GM12878 (cell line): ENCODE measurements around the gene TRPM3. TPM values are rescaled to one million over a fixed set of nuclear protein-coding genes. Genes with fewer than 3 reads are reported as not detected.

Experiments used
- ATAC-seq: fragments of 200-7000 bp; cut with Tn5 transposase; 3 replicates; pipeline ENCODE4 v1.9.1; 2020; ENCODE audit warnings: mild to moderate bottlenecking, moderate library complexity
- BruUV-seq: library from RNA; stranded (reverse); fragments of 400-500 nt; replicated peaks from 2 replicates; lab custom pipeline; 2021; lab: Mats Ljungman, UMichigan
- CTCF ChIA-PET: fragments of 300-600 bp; sonication (Branson Sonifier 250); formaldehyde crosslinking; extraction: SDS; loops from one replicate; lab custom pipeline; 2021; ENCODE audit warnings: inconsistent platforms; lab: Yijun Ruan, JAX
- POLR2A ChIA-PET: fragments of 350-600 bp; formaldehyde crosslinking; extraction: SDS; loops from one replicate; lab custom pipeline; 2021; ENCODE audit warnings: inconsistent platforms; lab: Charles Lee
- RAD21 ChIA-PET: fragments of 300-600 bp; sonication (Branson Sonifier 250); formaldehyde crosslinking; loops from one replicate; lab custom pipeline; 2023; ENCODE audit warnings: antibody characterized with exemption; ENCODE audit not compliant: unreplicated experiment; lab: Charles Lee
- SMC1A ChIA-PET: fragments of 300-600 bp; sonication (Branson Sonifier 250); formaldehyde crosslinking; loops from one replicate; lab custom pipeline; 2023; ENCODE audit not compliant: unreplicated experiment, uncharacterized antibody; lab: Charles Lee
- DNase-seq: peaks from one replicate; pipeline ENCODE4 v3.0.0-alpha.2; 2011; ENCODE audit warnings: low read depth, low spot score
- FAIRE-seq: peaks from 3 replicates; lab custom pipeline; 2011; peaks lifted over from hg19 to GRCh38; lab: Jason Lieb, UNC
- H2AFZ ChIP-seq: 2 replicates; pipeline ENCODE4 v1.6.0; 2011; ENCODE audit warnings: low read depth, low read length, control low read depth; ENCODE audit not compliant: control insufficient read depth
- H3K27ac ChIP-seq: 2 replicates; pipeline ENCODE4 v1.5.1; 2011; ENCODE audit warnings: control low read depth; ENCODE audit not compliant: control insufficient read depth, insufficient read depth
- H3K27me3 ChIP-seq, 2 experiments: replicated peaks in 1 of 2; 2 replicates each; pipeline versions ENCODE4 v1.6.0 to v1.6.1; 2011; ENCODE audit warnings: low read length in 1 of 2; ENCODE audit not compliant: control insufficient read depth in 2 of 2, insufficient read depth in 2 of 2
- H3K36me3 ChIP-seq, 2 experiments: 2 replicates each; pipeline ENCODE4 v1.5.1; 2011; ENCODE audit warnings: low read length in 1 of 2; ENCODE audit not compliant: control insufficient read depth in 2 of 2, insufficient read depth in 2 of 2
- H3K4me1 ChIP-seq: 2 replicates; pipeline ENCODE4 v1.6.1; 2011; ENCODE audit warnings: mild to moderate bottlenecking, low read length, moderate library complexity, mixed read lengths; ENCODE audit not compliant: control insufficient read depth, insufficient read depth
- H3K4me2 ChIP-seq: 2 replicates; pipeline ENCODE4 v1.6.0; 2011; ENCODE audit warnings: control low read depth; ENCODE audit not compliant: control insufficient read depth, insufficient read depth
- H3K4me3 ChIP-seq: fragments of 200-600 bp; sonication (generic); 2 replicates; pipeline ENCODE4 v1.5.1; 2016
- H3K79me2 ChIP-seq: 2 replicates; pipeline ENCODE4 v1.6.0; 2011; ENCODE audit warnings: low read length; ENCODE audit not compliant: control insufficient read depth, insufficient read depth
- H3K9ac ChIP-seq: 2 replicates; pipeline ENCODE4 v1.8.0; 2011; ENCODE audit warnings: low read length, control low read depth, mixed read lengths; ENCODE audit not compliant: control insufficient read depth, insufficient read depth
- H3K9me3 ChIP-seq: replicated peaks from 3 replicates; pipeline ENCODE4 v1.5.1; 2011; ENCODE audit warnings: mild to moderate bottlenecking, low read length; ENCODE audit not compliant: control insufficient read depth, insufficient read depth
- H4K20me1 ChIP-seq: 2 replicates; pipeline ENCODE4 v1.6.0; 2011; ENCODE audit not compliant: control insufficient read depth, insufficient read depth
- BMI1 ChIP-seq: fragments of 450-650 bp; IDR thresholded peaks from 2 replicates; pipeline ENCODE4 v1.6.1; 2016; ENCODE audit warnings: mild to moderate bottlenecking, moderate library complexity, borderline replicate concordance
- CREM ChIP-seq: IDR thresholded peaks from 2 replicates; pipeline ENCODE4 v1.6.1; 2014; ENCODE audit warnings: antibody characterized with exemption, low read depth
- HDAC6 ChIP-seq: fragments of 200-600 bp; sonication (generic); IDR thresholded peaks from one replicate; pipeline ENCODE4 v1.8.0; 2017; ENCODE audit warnings: antibody characterized with exemption; ENCODE audit not compliant: unreplicated experiment
- IKZF2 ChIP-seq, 2 experiments: fragments of 450-650 bp; IDR thresholded peaks; 2 replicates each; pipeline ENCODE4 v1.6.1; 2017; ENCODE audit warnings: mild to moderate bottlenecking in 2 of 2, moderate library complexity in 2 of 2
- IRF4 ChIP-seq: IDR thresholded peaks from 2 replicates; pipeline ENCODE4 v1.6.1; 2011; ENCODE audit warnings: low read depth, low read length
- JUND ChIP-seq: IDR thresholded peaks from 2 replicates; pipeline ENCODE4 v1.6.1; 2012; ENCODE audit warnings: low read depth, mild to moderate bottlenecking, low read length, improper control_type of control experiment, moderate library complexity
- NR2C1 ChIP-seq: fragments of 450-650 bp; IDR thresholded peaks from 2 replicates; pipeline ENCODE4 v1.6.1; 2017; ENCODE audit warnings: antibody characterized with exemption, mild to moderate bottlenecking, moderate library complexity
- POU2F2 ChIP-seq: IDR thresholded peaks from 3 replicates; pipeline ENCODE4 v1.6.1; 2011; ENCODE audit warnings: low read depth, mild to moderate bottlenecking, low read length, borderline replicate concordance
- ZNF217 ChIP-seq: fragments of 450-650 bp; IDR thresholded peaks from 2 replicates; pipeline ENCODE4 v1.6.1; 2017; ENCODE audit warnings: antibody characterized with exemption, mild to moderate bottlenecking
- WGBS: methylation state at CpG from one replicate; pipeline ENCODE4 v1.1.6; 2016; ENCODE audit warnings: low lambda C conversion rate; ENCODE audit not compliant: insufficient replicate concordance, insufficient coverage; ENCODE audit errors: missing lambda C conversion rate; 5-methylcytosine and 5-hydroxymethylcytosine counted together
- in situ Hi-C: fragments of 300-500 bp; cut with MboI; formaldehyde crosslinking; loops from 9 replicates; pipeline ENCODE4 v1.14.3; 2018; ENCODE audit warnings: mixed read lengths
- intact Hi-C: fragments of 100-400 bp; cut with micrococcal nuclease; formaldehyde crosslinking; loops from one replicate; pipeline ENCODE4 v1.14.2; 2022; ENCODE audit not compliant: unreplicated experiment
- polyA plus RNA-seq, 11 experiments: library from polyadenylated mRNA; depleted of rRNA in 4 of 11; unstranded in 6 of 11; stranded (reverse) in 5 of 11; fragments of >200 nt; fragmentation: Nextera tagmentation in 4 of 11; fragmentation: Illumina TruSeq in 1 of 11; extraction: Ambion mirVana in 4 of 11; extraction: Trizol in 1 of 11; gene quantifications; 1 replicate in 1 of 11; 2 replicates in 10 of 11; pipeline versions ENCODE4 v1.2.1 to v1.2.3, GENCODE V29; 2011 to 2016; ENCODE audit warnings: inconsistent platforms in 2 of 11, missing spikeins in 2 of 11, low read depth in 1 of 11
- total RNA-seq, 4 experiments: library from RNA; depleted of rRNA in 3 of 4; stranded (reverse); fragments of >200 nt in 3 of 4; fragmentation: Illumina TruSeq in 1 of 4; extraction: Trizol in 1 of 4; gene quantifications; 2 replicates each; pipeline versions ENCODE4 v1.2.1 to v1.2.3, GENCODE V29; 2013 to 2021
- TF ChIP-seq, protein P1 (sequence below): fragments of 450-650 bp; IDR thresholded peaks from 2 replicates; pipeline ENCODE4 v1.6.1; 2018; ENCODE audit warnings: mild to moderate bottlenecking, low read depth, moderate library complexity; ENCODE audit not compliant: partially characterized antibody

TRPM3 gene
- total and polyA plus RNA-seq, 10 of the 15 experiments (the other 5 are each of a cell fraction or from before 2014, with no cell fraction given): not detected

GRCh38 chr9:71058660-71059059 is 62.8 kb downstream of the TRPM3 start:
- Histone ChIP-seq H3K4me3 (no peak overlapping the region), H3K27ac (no peak overlapping the region), H4K20me1 (no peaks in the 10 kb centered on the region), H3K9ac (no peak overlapping the region), H3K9me3 (no peaks in the 10 kb centered on the region), H3K4me2 (no peak overlapping the region), H3K79me2 (no peaks in the 10 kb centered on the region), H3K36me3 (no peaks in the 10 kb centered on the region), H3K27me3 (no peaks in the 10 kb centered on the region), H3K4me1 (no peaks in the 10 kb centered on the region), H2AFZ (no peak overlapping the region)
- CTCF ChIA-PET: no interaction called here
- intact Hi-C loops: no loop called here
- FAIRE-seq (no peak), ATAC-seq (no peak), DNase-seq (no peak)
- SMC1A ChIA-PET: no interaction called here
- in situ Hi-C loops: no loop called here
- no TSS peak for BruUV-seq
- 3% methylated on average over 2 of the region's 2 CpGs for WGBS
- POLR2A ChIA-PET: no interaction called here
- RAD21 ChIA-PET: no interaction called here
- TF ChIP-seq HDAC6: no peak
- TF ChIP-seq POU2F2: no peak
- TF ChIP-seq CREM: no peak
- no peak for TF ChIP-seq ZNF217
- no peak for TF ChIP-seq IRF4
- TF ChIP-seq IKZF2 (IDR thresholded peaks at IDR 0.05): no peak
- no peak for TF ChIP-seq BMI1
- no peak for TF ChIP-seq JUND
- TF ChIP-seq, protein P1, sequence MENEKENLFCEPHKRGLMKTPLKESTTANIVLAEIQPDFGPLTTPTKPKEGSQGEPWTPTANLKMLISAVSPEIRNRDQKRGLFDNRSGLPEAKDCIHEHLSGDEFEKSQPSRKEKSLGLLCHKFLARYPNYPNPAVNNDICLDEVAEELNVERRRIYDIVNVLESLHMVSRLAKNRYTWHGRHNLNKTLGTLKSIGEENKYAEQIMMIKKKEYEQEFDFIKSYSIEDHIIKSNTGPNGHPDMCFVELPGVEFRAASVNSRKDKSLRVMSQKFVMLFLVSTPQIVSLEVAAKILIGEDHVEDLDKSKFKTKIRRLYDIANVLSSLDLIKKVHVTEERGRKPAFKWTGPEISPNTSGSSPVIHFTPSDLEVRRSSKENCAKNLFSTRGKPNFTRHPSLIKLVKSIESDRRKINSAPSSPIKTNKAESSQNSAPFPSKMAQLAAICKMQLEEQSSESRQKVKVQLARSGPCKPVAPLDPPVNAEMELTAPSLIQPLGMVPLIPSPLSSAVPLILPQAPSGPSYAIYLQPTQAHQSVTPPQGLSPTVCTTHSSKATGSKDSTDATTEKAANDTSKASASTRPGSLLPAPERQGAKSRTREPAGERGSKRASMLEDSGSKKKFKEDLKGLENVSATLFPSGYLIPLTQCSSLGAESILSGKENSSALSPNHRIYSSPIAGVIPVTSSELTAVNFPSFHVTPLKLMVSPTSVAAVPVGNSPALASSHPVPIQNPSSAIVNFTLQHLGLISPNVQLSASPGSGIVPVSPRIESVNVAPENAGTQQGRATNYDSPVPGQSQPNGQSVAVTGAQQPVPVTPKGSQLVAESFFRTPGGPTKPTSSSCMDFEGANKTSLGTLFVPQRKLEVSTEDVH: no peak
- TF ChIP-seq NR2C1: no peak
